K562 (cell line): ENCODE results near the gene MTMR3. TPM values are rescaled to one million over a fixed set of nuclear protein-coding genes. Genes with fewer than 3 reads are reported as not detected.

Source experiments
- CREB1 ChIP-seq, 2 experiments: sonication (generic) in 1 of 2; formaldehyde crosslinking in 1 of 2; IDR thresholded peaks; 2 replicates each; pipeline versions ENCODE4 v1.6.1 to v1.8.0; 2012 to 2022; ENCODE audit warnings: inconsistent platforms in 1 of 2, mild to moderate bottlenecking in 1 of 2, missing genetic modification reagents in 1 of 2, moderate library complexity in 1 of 2
- FOXK2 ChIP-seq, 2 experiments: fragments of 450-650 bp; IDR thresholded peaks in 1 of 2; conservative IDR thresholded peaks in 1 of 2; 2 replicates each; pipeline ENCODE4 v1.6.1; 2016; ENCODE audit warnings: low read depth in 2 of 2, mild to moderate bottlenecking in 1 of 2
- RBM15 ChIP-seq: fragments of 200-400 bp; formaldehyde crosslinking; IDR thresholded peaks from 2 replicates; pipeline ENCODE4 v1.6.1; 2018; ENCODE audit warnings: mild to moderate bottlenecking, low read length, moderate library complexity; ENCODE audit not compliant: insufficient read depth
- YY1 ChIP-seq, 3 experiments: IDR thresholded peaks; 2 replicates each; pipeline ENCODE4 v1.6.1; 2011; ENCODE audit warnings: low read length in 2 of 3, mild to moderate bottlenecking in 2 of 3, moderate library complexity in 2 of 3, borderline replicate concordance in 1 of 3, control low read depth in 1 of 3, low read depth in 1 of 3; ENCODE audit not compliant: insufficient read depth in 3 of 3, insufficient replicate concordance in 2 of 3, control insufficient read depth in 1 of 3, insufficient read length in 1 of 3; ENCODE audit errors: extremely low read depth in 1 of 3
- ZNF232 ChIP-seq: sonication (generic); formaldehyde crosslinking; IDR thresholded peaks from 2 replicates; pipeline ENCODE4 v1.8.0; 2022; ENCODE audit warnings: mild to moderate bottlenecking, missing genetic modification reagents
- polyA plus RNA-seq, 8 experiments: library from polyadenylated mRNA; depleted of rRNA in 4 of 8; stranded (reverse) in 5 of 8; unstranded in 3 of 8; fragments of >200 nt; fragmentation: Nextera tagmentation in 2 of 8; fragmentation: Illumina TruSeq in 1 of 8; extraction: Ambion mirVana in 2 of 8; extraction: Trizol in 1 of 8; gene quantifications; 2 replicates each; pipeline versions ENCODE4 v1.2.1 to v1.2.3, GENCODE V29; 2011 to 2014; ENCODE audit warnings: inconsistent platforms in 1 of 8, missing spikeins in 1 of 8
- total RNA-seq, 7 experiments: library from RNA; depleted of rRNA in 6 of 7; stranded (reverse); fragments of >200 nt in 6 of 7; fragmentation: Illumina TruSeq in 2 of 7; extraction: Trizol in 2 of 7; gene quantifications; 2 replicates each; pipeline versions ENCODE4 v1.2.1 to v1.2.3, GENCODE V29; 2011 to 2021; ENCODE audit warnings: low replicate concordance in 1 of 7
- TF ChIP-seq, protein P1 (sequence below): fragments of 450-650 bp; formaldehyde crosslinking; IDR thresholded peaks from 2 replicates; pipeline ENCODE4 v1.4.0; 2020; ENCODE audit warnings: mild to moderate bottlenecking, mixed read lengths
- TF ChIP-seq, protein P2 (sequence below): fragments of 200-800 bp; sonication (Bioruptor generic); IDR thresholded peaks from 2 replicates; pipeline ENCODE4 v1.6.1; 2017; ENCODE audit warnings: missing genetic modification characterization, missing compliant biosample characterization
- TF ChIP-seq, protein P3 (sequence below): fragments of 250-450 bp; sonication (Bioruptor Pico); IDR thresholded peaks from 2 replicates; pipeline ENCODE4 v1.8.0; 2022; ENCODE audit warnings: moderate library complexity, mild to moderate bottlenecking, inconsistent platforms
- TF ChIP-seq, protein P4 (sequence below), 2 experiments: fragments of 200-800 bp in 1 of 2; sonication (Bioruptor generic) in 1 of 2; sonication (generic) in 1 of 2; formaldehyde crosslinking in 1 of 2; IDR thresholded peaks in 1 of 2; conservative IDR thresholded peaks in 1 of 2; 2 replicates each; pipeline versions ENCODE4 v1.5.0 to v1.6.1; 2016 to 2020; ENCODE audit warnings: missing compliant biosample characterization in 1 of 2, missing genetic modification characterization in 1 of 2, missing genetic modification reagents in 1 of 2
- TF ChIP-seq, protein P5 (sequence below): fragments of 250-450 bp; sonication (Bioruptor Pico); IDR thresholded peaks from 2 replicates; pipeline ENCODE4 v1.4.0; 2020

The MTMR3 gene
- total and polyA plus RNA-seq, 9 of the 15 experiments (the other 6 are each of a cell fraction or from before 2014, with no cell fraction given), result 1.6 to 13.7 (median 7.9) TPM

DNA sequence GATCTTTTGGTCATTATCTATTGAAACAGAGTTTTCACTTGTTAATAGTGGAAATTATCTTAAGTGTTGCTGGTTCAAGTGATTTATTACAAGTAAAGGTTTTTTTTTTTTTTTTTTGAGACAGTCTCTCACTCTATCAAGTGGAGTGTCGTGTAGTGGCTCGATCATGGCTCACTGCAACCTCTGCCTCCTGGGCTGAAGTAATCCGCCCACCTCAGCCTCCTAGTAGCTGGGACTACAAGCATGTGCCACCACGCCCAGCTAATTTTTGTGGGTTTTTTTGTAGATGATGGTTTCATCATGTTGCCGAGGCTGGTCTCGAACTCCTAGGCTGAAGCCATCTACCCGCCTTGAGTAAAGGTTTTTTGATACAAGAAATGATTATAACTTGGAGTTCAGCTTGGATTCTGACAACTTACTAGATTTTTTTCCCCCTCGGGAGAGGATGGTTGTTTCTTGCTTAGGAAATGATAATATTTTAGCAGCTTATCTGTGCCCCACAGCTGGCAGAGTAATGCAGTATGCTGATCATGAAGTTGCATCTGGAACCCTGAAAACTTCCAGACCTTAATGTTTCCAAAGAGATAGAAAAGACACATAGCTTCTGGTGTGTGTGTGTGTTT is 68.9 kb downstream of the MTMR3 start (continued):
- TF ChIP-seq, protein P1, sequence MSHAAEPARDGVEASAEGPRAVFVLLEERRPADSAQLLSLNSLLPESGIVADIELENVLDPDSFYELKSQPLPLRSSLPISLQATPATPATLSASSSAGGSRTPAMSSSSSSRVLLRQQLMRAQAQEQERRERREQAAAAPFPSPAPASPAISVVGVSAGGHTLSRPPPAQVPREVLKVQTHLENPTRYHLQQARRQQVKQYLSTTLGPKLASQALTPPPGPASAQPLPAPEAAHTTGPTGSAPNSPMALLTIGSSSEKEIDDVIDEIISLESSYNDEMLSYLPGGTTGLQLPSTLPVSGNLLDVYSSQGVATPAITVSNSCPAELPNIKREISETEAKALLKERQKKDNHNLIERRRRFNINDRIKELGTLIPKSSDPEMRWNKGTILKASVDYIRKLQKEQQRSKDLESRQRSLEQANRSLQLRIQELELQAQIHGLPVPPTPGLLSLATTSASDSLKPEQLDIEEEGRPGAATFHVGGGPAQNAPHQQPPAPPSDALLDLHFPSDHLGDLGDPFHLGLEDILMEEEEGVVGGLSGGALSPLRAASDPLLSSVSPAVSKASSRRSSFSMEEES, result no peak
- 0 out of 4 replicates have a peak, but pooled peaks of 1 of the 2 experiments have one; percentile 23 for TF ChIP-seq FOXK2 (conservative IDR thresholded peaks at IDR 0.05 in 1 of 2, IDR thresholded peaks at IDR 0.05 in 1 of 2; ENCODE audit: low read depth in 2 of 2)
- no peak for TF ChIP-seq YY1 (IDR thresholded peaks at IDR 0.05; ENCODE audit: borderline replicate concordance in 1 of 3, control insufficient read depth in 1 of 3, extremely low read depth in 1 of 3, insufficient read depth in 3 of 3, insufficient read length in 1 of 3, insufficient replicate concordance in 2 of 3, low read depth in 1 of 3, low read length in 2 of 3)
- TF ChIP-seq, protein P2, sequence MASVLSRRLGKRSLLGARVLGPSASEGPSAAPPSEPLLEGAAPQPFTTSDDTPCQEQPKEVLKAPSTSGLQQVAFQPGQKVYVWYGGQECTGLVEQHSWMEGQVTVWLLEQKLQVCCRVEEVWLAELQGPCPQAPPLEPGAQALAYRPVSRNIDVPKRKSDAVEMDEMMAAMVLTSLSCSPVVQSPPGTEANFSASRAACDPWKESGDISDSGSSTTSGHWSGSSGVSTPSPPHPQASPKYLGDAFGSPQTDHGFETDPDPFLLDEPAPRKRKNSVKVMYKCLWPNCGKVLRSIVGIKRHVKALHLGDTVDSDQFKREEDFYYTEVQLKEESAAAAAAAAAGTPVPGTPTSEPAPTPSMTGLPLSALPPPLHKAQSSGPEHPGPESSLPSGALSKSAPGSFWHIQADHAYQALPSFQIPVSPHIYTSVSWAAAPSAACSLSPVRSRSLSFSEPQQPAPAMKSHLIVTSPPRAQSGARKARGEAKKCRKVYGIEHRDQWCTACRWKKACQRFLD (CRISPR knock-in tag), result peak; percentile 80; the same call in 1 of the 2 replicates
- TF ChIP-seq ZNF232 (CRISPR knock-in tag), result no peak
- no peak for TF ChIP-seq RBM15
- peak; percentile 39; the same call in 1 of the 2 replicates for TF ChIP-seq CREB1 (IDR thresholded peaks at IDR 0.05)
- no peak for TF ChIP-seq CREB1 (CRISPR knock-in tag; IDR thresholded peaks at IDR 0.05)
- TF ChIP-seq, protein P3, sequence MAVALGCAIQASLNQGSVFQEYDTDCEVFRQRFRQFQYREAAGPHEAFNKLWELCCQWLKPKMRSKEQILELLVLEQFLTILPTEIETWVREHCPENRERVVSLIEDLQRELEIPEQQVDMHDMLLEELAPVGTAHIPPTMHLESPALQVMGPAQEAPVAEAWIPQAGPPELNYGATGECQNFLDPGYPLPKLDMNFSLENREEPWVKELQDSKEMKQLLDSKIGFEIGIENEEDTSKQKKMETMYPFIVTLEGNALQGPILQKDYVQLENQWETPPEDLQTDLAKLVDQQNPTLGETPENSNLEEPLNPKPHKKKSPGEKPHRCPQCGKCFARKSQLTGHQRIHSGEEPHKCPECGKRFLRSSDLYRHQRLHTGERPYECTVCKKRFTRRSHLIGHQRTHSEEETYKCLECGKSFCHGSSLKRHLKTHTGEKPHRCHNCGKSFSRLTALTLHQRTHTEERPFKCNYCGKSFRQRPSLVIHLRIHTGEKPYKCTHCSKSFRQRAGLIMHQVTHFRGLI (CRISPR knock-in tag), result no peak
- TF ChIP-seq, protein P4, sequence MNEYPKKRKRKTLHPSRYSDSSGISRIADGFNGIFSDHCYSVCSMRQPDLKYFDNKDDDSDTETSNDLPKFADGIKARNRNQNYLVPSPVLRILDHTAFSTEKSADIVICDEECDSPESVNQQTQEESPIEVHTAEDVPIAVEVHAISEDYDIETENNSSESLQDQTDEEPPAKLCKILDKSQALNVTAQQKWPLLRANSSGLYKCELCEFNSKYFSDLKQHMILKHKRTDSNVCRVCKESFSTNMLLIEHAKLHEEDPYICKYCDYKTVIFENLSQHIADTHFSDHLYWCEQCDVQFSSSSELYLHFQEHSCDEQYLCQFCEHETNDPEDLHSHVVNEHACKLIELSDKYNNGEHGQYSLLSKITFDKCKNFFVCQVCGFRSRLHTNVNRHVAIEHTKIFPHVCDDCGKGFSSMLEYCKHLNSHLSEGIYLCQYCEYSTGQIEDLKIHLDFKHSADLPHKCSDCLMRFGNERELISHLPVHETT (CRISPR knock-in tag; conservative IDR thresholded peaks at IDR 0.05 in 1 of 2, IDR thresholded peaks at IDR 0.05 in 1 of 2), result 0 out of 4 replicates have a peak, but pooled peaks of 1 of the 2 experiments have one; percentile 52
- TF ChIP-seq, protein P5, sequence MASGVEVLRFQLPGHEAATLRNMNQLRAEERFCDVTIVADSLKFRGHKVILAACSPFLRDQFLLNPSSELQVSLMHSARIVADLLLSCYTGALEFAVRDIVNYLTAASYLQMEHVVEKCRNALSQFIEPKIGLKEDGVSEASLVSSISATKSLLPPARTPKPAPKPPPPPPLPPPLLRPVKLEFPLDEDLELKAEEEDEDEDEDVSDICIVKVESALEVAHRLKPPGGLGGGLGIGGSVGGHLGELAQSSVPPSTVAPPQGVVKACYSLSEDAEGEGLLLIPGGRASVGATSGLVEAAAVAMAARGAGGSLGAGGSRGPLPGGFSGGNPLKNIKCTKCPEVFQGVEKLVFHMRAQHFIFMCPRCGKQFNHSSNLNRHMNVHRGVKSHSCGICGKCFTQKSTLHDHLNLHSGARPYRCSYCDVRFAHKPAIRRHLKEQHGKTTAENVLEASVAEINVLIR (CRISPR knock-in tag), result no peak
